Measurements from ENCODE around the gene GP9. TPM values are rescaled to one million over a fixed set of nuclear protein-coding genes. Genes with fewer than 3 reads are reported as not detected.

The GP9 gene
- total RNA-seq, result 28.1 TPM

DNA sequence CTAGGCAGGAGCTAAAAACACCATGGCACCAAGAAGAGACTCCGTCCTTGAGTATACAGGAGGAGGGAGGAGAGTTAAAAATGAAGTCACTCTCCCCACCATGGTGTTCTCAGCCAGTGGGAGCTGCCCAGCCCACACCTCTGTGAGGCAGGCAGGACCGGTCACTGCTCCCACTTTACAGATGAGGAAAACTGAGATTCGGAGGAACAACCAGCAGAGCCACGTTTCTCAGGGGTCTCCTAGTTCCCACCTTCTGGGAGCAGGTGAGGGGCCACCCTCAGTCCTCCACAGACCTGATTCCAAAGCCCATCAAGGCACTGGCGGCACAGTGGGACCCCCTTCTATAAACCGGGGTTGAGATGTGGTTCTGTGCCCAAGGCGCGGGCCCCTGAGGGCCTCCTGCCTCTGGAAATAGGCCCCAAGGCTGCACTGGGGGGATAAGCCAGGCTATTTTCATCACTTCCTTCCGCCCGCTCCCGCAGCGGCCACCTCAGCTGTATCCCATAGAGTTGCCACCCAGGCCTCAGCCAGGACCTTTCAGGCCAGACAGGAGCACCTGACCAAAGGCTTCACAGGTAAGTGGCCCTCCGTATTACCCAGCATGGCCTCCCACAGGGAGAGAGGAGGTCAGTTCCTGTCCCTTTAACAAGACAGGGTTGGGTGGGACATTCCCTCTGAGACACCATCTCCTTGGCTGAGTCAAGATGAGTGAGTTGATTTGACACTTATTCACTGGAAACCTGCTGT, at the start of gene GP9:
Gene GP9 (plus strand): TSS at position 504 of the 747 bp plus-strand sequence. CDS start 961 bp downstream, outside the sequence.
- no peak within 1 kb of the TSS for H3K4me3 ChIP-seq (ENCODE audit: low read length)
- no peaks in the 10 kb centered on the region for H3K27me3 ChIP-seq (ENCODE audit: insufficient read depth, low read length)
- H3K4me1 ChIP-seq (ENCODE audit: insufficient read depth, low read length), result peaks cover 6% of the 10 kb centered on the region
- H3K9me3 ChIP-seq (ENCODE audit: low read depth, low read length), result no peaks in the 10 kb centered on the region

GRCh38 chr3:129013491-129013891, 47.1 kb upstream of the GP9 start:
- Histone ChIP-seq H3K4me1 (ENCODE audit: insufficient read depth, low read length) (peaks cover 35% of the 10 kb centered on the region), H3K4me3 (ENCODE audit: low read length) (no peak overlapping the region), H3K9me3 (ENCODE audit: low read depth, low read length) (no peaks in the 10 kb centered on the region), H3K27me3 (ENCODE audit: insufficient read depth, low read length) (no peaks in the 10 kb centered on the region)

GRCh38 chr3:129014148-129014547, 46.4 kb upstream of the GP9 start:
- H3K27me3 ChIP-seq (ENCODE audit: insufficient read depth, low read length), result no peaks in the 10 kb centered on the region
- no peaks in the 10 kb centered on the region for H3K9me3 ChIP-seq (ENCODE audit: low read depth, low read length)
- peaks cover 35% of the 10 kb centered on the region for H3K4me1 ChIP-seq (ENCODE audit: insufficient read depth, low read length)
- no peak overlapping the region for H3K4me3 ChIP-seq (ENCODE audit: low read length)

GRCh38 chr3:129014793-129015345, 45.7 kb upstream of the GP9 start:
- H3K27me3 ChIP-seq (ENCODE audit: insufficient read depth, low read length), result no peaks in the 10 kb centered on the region
- H3K4me3 ChIP-seq (ENCODE audit: low read length), result no peak overlapping the region
- peaks cover 35% of the 10 kb centered on the region for H3K4me1 ChIP-seq (ENCODE audit: insufficient read depth, low read length)
- no peaks in the 10 kb centered on the region for H3K9me3 ChIP-seq (ENCODE audit: low read depth, low read length)

- Histone ChIP-seq H3K27me3 (ENCODE audit: insufficient read depth, low read length) (no peaks in the 10 kb centered on the region), H3K4me3 (ENCODE audit: low read length) (no peak overlapping the region), H3K9me3 (ENCODE audit: low read depth, low read length) (no peaks in the 10 kb centered on the region), H3K4me1 (ENCODE audit: insufficient read depth, low read length) (peaks cover 35% of the 10 kb centered on the region)
Measured at GRCh38 chr3:129015388-129016105, 45.0 kb upstream of the GP9 start.

GRCh38 chr3:129016356-129016719, 44.2 kb upstream of the GP9 start:
- Histone ChIP-seq H3K27me3 (ENCODE audit: insufficient read depth, low read length) (no peaks in the 10 kb centered on the region), H3K9me3 (ENCODE audit: low read depth, low read length) (no peaks in the 10 kb centered on the region), H3K4me1 (ENCODE audit: insufficient read depth, low read length) (peaks cover 35% of the 10 kb centered on the region), H3K4me3 (ENCODE audit: low read length) (no peak overlapping the region)

DNA sequence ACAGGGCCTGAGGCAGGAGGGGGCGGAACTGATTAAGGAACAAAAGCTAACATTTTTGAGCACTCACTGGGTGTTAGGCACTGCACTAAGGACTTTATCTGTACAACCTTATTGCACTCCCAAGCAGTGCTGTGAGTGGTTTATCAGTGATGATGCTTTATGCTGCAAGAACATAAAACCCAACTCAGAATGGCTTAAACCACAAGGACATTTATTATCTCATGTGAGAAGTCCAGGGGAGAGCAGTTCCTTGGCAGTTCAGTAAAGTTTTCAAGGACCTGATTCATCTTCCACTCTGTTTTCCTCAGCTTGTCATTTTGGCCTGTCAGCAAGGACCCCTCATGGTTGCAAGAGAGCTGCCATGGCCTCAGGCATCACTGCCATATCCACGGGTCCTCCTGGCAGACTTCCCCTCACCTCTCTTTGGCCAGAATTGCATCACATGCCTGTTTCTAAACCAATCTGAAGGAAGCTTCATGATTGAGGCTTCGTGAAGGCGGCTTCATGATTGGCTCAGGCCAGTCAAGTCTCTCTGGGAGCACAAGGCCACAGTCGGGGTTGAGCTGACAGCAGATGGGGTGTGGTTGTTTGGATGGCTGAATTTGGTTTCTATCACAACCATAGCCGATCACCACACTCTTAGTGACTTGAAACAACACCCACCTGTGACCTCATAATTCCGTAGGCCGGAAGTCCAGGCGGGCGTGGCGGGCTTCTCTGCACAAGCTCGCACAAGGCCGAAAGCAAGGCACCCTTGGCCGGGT, 43.7 kb upstream of the GP9 start:
- Histone ChIP-seq H3K27me3 (ENCODE audit: insufficient read depth, low read length) (no peaks in the 10 kb centered on the region), H3K9me3 (ENCODE audit: low read depth, low read length) (no peaks in the 10 kb centered on the region), H3K4me3 (ENCODE audit: low read length) (no peak overlapping the region), H3K4me1 (ENCODE audit: insufficient read depth, low read length) (peaks cover 35% of the 10 kb centered on the region)

GRCh38 chr3:129017484-129017899, 43.1 kb upstream of the GP9 start:
- no peaks in the 10 kb centered on the region for H3K27me3 ChIP-seq (ENCODE audit: insufficient read depth, low read length)

DNA sequence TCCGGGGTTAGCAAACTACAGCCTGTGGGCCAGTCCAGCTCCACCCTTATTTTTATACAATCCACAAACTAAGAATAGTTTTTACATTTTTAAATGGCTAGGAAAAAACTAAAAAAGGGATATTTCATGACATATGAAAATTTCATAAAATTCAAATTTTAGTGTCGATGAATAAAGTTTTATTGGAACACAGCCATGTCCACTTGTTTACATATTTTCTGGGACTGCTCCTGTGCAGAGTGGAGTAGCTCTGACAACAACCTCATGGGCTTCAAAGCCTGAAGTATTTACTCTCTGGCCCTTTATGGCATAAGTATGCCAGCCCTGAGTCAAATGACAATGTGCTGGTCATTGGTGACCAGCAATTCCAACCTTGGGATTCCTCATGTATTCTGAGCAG, 42.3 kb upstream of the GP9 start:
- no peaks in the 10 kb centered on the region for H3K27me3 ChIP-seq (ENCODE audit: insufficient read depth, low read length)
- no peaks in the 10 kb centered on the region for H3K9me3 ChIP-seq (ENCODE audit: low read depth, low read length)
- H3K4me1 ChIP-seq (ENCODE audit: insufficient read depth, low read length), result peaks cover 35% of the 10 kb centered on the region
- H3K4me3 ChIP-seq (ENCODE audit: low read length), result no peak overlapping the region

More at GRCh38 chr3:129017484-129017899, 43.1 kb upstream of the GP9 start:
- Histone ChIP-seq H3K9me3 (ENCODE audit: low read depth, low read length) (no peaks in the 10 kb centered on the region), H3K4me1 (ENCODE audit: insufficient read depth, low read length) (peaks cover 35% of the 10 kb centered on the region), H3K4me3 (ENCODE audit: low read length) (no peak overlapping the region)

GRCh38 chr3:129018751-129019150, 41.8 kb upstream of the GP9 start:
- Histone ChIP-seq H3K4me1 (ENCODE audit: insufficient read depth, low read length) (peaks cover 35% of the 10 kb centered on the region), H3K27me3 (ENCODE audit: insufficient read depth, low read length) (no peaks in the 10 kb centered on the region), H3K4me3 (ENCODE audit: low read length) (no peak overlapping the region), H3K9me3 (ENCODE audit: low read depth, low read length) (no peaks in the 10 kb centered on the region)

DNA sequence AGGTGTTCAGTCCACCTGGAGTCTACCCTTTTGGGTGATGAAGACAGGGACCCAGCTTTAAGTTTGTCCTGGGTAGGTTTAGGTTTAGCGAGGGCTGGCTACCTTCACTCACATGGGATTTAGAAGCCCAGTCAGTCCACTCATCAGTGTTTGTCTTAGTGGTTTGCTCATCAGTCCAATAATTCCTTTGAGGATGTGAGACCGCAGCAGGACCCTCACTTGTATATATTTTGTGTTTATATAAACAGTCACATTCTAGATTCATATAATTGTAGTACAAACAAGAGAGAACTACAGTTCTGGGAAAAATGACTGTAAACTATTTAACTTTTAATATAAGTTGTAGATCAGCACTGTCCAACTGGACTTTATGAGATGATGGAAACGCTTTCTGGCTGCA, 41.3 kb upstream of the GP9 start:
- no peaks in the 10 kb centered on the region for H3K27me3 ChIP-seq (ENCODE audit: insufficient read depth, low read length)
- H3K4me3 ChIP-seq (ENCODE audit: low read length), result no peak overlapping the region
- peaks cover 35% of the 10 kb centered on the region for H3K4me1 ChIP-seq (ENCODE audit: insufficient read depth, low read length)
- no peaks in the 10 kb centered on the region for H3K9me3 ChIP-seq (ENCODE audit: low read depth, low read length)

DNA sequence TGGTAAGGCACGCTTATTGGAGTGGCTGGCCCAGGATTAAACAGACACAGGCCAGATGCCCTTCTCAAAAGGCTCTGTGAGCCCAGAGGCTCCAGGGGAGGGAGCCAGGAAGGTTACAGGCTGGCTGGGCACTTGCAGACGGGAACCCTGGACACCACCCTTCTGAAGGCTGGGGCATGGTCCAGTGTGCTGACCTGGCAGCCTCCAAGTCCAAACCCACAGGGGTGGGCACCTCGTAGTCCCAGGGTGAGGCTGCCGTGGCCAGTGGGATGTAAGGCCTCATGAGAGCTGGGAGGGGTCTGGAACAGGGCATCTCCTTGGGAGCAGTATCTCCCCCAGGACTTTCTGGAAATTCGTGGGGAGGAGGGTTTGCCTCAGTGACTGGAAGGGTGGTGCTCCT, 39.9 kb upstream of the GP9 start:
- Histone ChIP-seq H3K4me3 (ENCODE audit: low read length) (no peak overlapping the region), H3K4me1 (ENCODE audit: insufficient read depth, low read length) (peaks cover 24% of the 10 kb centered on the region), H3K9me3 (ENCODE audit: low read depth, low read length) (no peaks in the 10 kb centered on the region), H3K27me3 (ENCODE audit: insufficient read depth, low read length) (no peaks in the 10 kb centered on the region)

GRCh38 chr3:129021140-129021551, 39.4 kb upstream of the GP9 start:
- H3K4me1 ChIP-seq (ENCODE audit: insufficient read depth, low read length), result peaks cover 22% of the 10 kb centered on the region
- no peaks in the 10 kb centered on the region for H3K9me3 ChIP-seq (ENCODE audit: low read depth, low read length)
- no peak overlapping the region for H3K4me3 ChIP-seq (ENCODE audit: low read length)
- no peaks in the 10 kb centered on the region for H3K27me3 ChIP-seq (ENCODE audit: insufficient read depth, low read length)

DNA sequence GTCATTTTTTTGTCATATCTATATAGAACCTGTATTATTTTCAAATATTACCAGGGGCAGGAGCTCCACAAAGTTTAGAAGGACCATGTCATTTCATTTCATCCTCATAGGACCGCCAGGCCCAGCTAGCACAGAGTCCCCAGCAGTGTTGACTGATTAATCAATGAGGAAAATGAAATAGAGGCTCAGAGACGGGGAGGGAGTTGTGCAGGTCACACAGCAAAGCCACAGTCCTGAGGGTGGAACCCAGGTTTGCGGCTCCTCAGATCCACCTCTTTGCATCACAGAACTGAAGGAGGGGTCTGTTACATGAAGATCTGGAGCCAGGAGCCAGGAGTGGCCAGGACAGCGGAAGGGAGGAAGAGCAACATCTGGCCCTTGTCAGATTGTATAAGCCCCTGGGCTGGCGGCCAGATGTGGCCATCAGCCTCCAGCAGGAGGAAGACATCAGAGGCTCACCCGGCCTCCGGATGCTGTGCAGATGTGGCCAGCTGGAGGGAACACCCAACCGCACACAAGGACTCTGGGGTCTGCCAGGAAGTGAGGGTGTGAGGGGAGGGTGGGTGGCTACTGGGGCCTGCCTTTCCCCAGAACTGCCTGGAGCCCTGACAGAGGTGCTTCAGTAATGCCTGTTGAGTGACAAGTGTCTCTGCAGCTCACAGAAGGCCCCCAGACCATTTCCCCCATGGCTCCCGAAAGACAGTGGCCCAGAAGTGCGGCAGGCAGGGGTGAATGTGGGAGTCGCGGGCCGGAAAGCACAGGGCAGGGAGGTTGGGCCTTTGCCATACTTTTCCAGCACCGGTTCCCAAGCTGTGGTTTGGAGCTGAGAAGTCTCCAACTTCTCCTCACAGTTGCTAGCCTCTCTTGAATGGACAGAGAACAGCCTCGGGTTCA, 38.2 kb upstream of the GP9 start:
- no peaks in the 10 kb centered on the region for H3K9me3 ChIP-seq (ENCODE audit: low read depth, low read length)
- H3K27me3 ChIP-seq (ENCODE audit: insufficient read depth, low read length), result no peaks in the 10 kb centered on the region
- H3K4me1 ChIP-seq (ENCODE audit: insufficient read depth, low read length), result peaks cover 20% of the 10 kb centered on the region
- H3K4me3 ChIP-seq (ENCODE audit: low read length), result no peak overlapping the region

All from mononuclear cell (primary cell).